ENCODE data around the gene REV3L. TPM values are rescaled to one million over a fixed set of nuclear protein-coding genes. Genes with fewer than 3 reads are reported as not detected.

Gene REV3L
- total RNA-seq, 1 donor from 2014 or later = 37.5 TPM

GRCh38 chr6:111462770-111463391 is 20.1 kb downstream of the REV3L start:
- no peaks in the 10 kb centered on the region for H3K27me3 ChIP-seq
- H3K27ac ChIP-seq = peak overlapping the region; percentile 27
- intact Hi-C loops (cut with DNase I) = no loop called here
- H3K36me3 ChIP-seq = peaks cover 6% of the 10 kb centered on the region
- peaks cover 16% of the 10 kb centered on the region for H3K4me1 ChIP-seq
- H3K9me3 ChIP-seq = no peaks in the 10 kb centered on the region
- no peak overlapping the region for H3K4me3 ChIP-seq
- TF ChIP-seq CTCF (IDR thresholded peaks at IDR 0.05) = no peak
- ATAC-seq = peak; percentile 95
- no peak for DNase-seq

DNA sequence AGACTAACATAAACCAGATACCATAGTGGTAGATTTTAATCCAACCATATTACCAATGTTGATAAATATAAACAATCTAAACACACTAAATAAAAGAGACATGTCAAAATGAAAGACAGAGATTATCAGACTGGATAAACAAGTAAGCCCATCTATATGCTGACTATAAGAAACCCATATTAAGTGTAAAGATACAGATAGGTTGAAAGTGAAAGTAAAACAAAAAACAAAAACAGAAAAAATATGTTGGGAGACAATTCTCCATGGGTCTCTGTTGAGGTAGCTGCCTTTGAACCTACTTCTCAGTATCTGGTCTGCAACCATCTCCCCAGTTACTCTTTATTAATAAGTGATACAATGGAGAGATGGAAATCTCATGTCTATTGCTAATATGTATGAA is 21.2 kb downstream of the REV3L start:
- TF ChIP-seq CTCF (IDR thresholded peaks at IDR 0.05) = no peak
- Histone ChIP-seq H3K4me1 (peaks cover 16% of the 10 kb centered on the region), H3K27ac (peak overlapping the region; percentile 20), H3K4me3 (no peak overlapping the region), H3K9me3 (no peaks in the 10 kb centered on the region), H3K27me3 (no peaks in the 10 kb centered on the region), H3K36me3 (peaks cover 6% of the 10 kb centered on the region)
- DNase-seq (no peak), ATAC-seq (no peak)
- intact Hi-C loops (cut with DNase I) = no loop called here

GRCh38 chr6:111458670-111459232 is 24.3 kb downstream of the REV3L start:
- intact Hi-C loops (cut with DNase I) = no loop called here

DNA sequence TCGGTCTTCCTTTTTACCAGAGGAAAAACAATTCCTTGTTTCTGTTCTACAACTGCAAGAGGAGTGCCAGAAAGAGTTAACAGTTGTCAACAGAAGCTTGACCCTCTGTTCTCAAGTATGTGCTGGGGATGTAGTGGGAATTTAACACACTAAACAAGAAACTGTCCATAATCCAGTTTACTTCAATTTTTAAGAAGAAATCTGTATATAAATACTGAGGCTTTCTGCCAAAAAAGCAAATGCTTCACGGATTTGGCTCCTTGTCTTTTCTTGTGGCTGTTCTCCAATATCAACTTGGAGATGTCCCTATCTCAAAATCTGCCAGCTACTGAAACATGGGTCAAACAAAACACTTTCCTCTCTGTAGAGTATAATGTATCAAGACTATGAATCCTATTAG is 26.8 kb downstream of the REV3L start:
- no peak for TF ChIP-seq CTCF (IDR thresholded peaks at IDR 0.05)
- Histone ChIP-seq H3K9me3 (no peaks in the 10 kb centered on the region), H3K27me3 (no peaks in the 10 kb centered on the region), H3K36me3 (peaks cover 6% of the 10 kb centered on the region), H3K4me1 (peaks cover 10% of the 10 kb centered on the region), H3K27ac (no peak overlapping the region), H3K4me3 (no peak overlapping the region)
- ATAC-seq (no peak), DNase-seq (no peak)
- intact Hi-C loops (cut with DNase I) = no loop called here

More at GRCh38 chr6:111458670-111459232, 24.3 kb downstream of the REV3L start:
- Histone ChIP-seq H3K36me3 (peaks cover 6% of the 10 kb centered on the region), H3K4me1 (peaks cover 27% of the 10 kb centered on the region), H3K27ac (no peak overlapping the region), H3K4me3 (no peak overlapping the region), H3K9me3 (no peaks in the 10 kb centered on the region), H3K27me3 (no peaks in the 10 kb centered on the region)
- DNase-seq = no peak
- ATAC-seq = no peak
- no peak for TF ChIP-seq CTCF (IDR thresholded peaks at IDR 0.05)

GRCh38 chr6:111450636-111451035 is 32.4 kb downstream of the REV3L start:
- no peaks in the 10 kb centered on the region for H3K9me3 ChIP-seq
- peaks cover 7% of the 10 kb centered on the region for H3K4me1 ChIP-seq
- intact Hi-C loops (cut with DNase I) = no loop called here
- H3K27ac ChIP-seq = no peak overlapping the region
- no peaks in the 10 kb centered on the region for H3K27me3 ChIP-seq
- TF ChIP-seq CTCF (IDR thresholded peaks at IDR 0.05) = no peak
- H3K4me3 ChIP-seq = no peak overlapping the region
- H3K36me3 ChIP-seq = no peaks in the 10 kb centered on the region
- DNase-seq (no peak), ATAC-seq (no peak)

Measured in upper lobe of right lung (tissue), 1 donor.